Mesenchymal stem cell (in vitro differentiated cells and primary cell): Measurements from ENCODE around the gene PLXND1.

Source experiments
- DNase-seq: peaks from one replicate; pipeline ENCODE4 v3.0.0-alpha.2; 2013
- H2AFZ ChIP-seq: one replicate; pipeline ENCODE4 v1.6.1; 2013; ENCODE audit warnings: low read depth, mild to moderate bottlenecking, control low read depth, inconsistent platforms, low read length, moderate library complexity
- H2AK5ac ChIP-seq: 2 replicates; pipeline ENCODE4 v1.6.1; 2013; ENCODE audit warnings: low read length, moderate library complexity, mild to moderate bottlenecking, inconsistent platforms; ENCODE audit not compliant: severe bottlenecking
- H2BK120ac ChIP-seq: one replicate; pipeline ENCODE4 v1.6.1; 2013; ENCODE audit warnings: low read depth, mild to moderate bottlenecking, inconsistent platforms, low read length, moderate library complexity
- H2BK12ac ChIP-seq, 2 experiments: one replicate each; pipeline ENCODE4 v1.6.1; 2013; ENCODE audit warnings: inconsistent platforms in 2 of 2, low read length in 2 of 2, mild to moderate bottlenecking in 2 of 2, moderate library complexity in 2 of 2, control low read depth in 1 of 2
- H2BK15ac ChIP-seq: one replicate; pipeline ENCODE4 v1.6.1; 2013; ENCODE audit warnings: mild to moderate bottlenecking, low read depth, inconsistent platforms; ENCODE audit not compliant: poor library complexity, severe bottlenecking
- H2BK5ac ChIP-seq: 2 replicates; pipeline ENCODE4 v1.6.1; 2013; ENCODE audit warnings: low read depth, mild to moderate bottlenecking, low read length, control low read depth, inconsistent platforms; ENCODE audit not compliant: poor library complexity, severe bottlenecking
- H3K14ac ChIP-seq, 2 experiments: one replicate each; pipeline ENCODE4 v1.6.1; 2013; ENCODE audit warnings: inconsistent platforms in 2 of 2, low read length in 2 of 2, control low read depth in 1 of 2, mild to moderate bottlenecking in 1 of 2, moderate library complexity in 1 of 2
- H3K18ac ChIP-seq, 2 experiments: one replicate each; pipeline ENCODE4 v1.6.1; 2013; ENCODE audit warnings: inconsistent platforms in 2 of 2, low read length in 2 of 2, control low read depth in 1 of 2, low read depth in 1 of 2, mild to moderate bottlenecking in 1 of 2
- H3K23ac ChIP-seq, 2 experiments: one replicate each; pipeline ENCODE4 v1.6.1; 2013; ENCODE audit warnings: inconsistent platforms in 2 of 2, low read length in 2 of 2, mild to moderate bottlenecking in 2 of 2, moderate library complexity in 2 of 2, control low read depth in 1 of 2
- H3K27ac ChIP-seq: 2 replicates; pipeline ENCODE4 v1.5.1; 2013; ENCODE audit warnings: mild to moderate bottlenecking, moderate library complexity, low read length, control low read depth, inconsistent platforms; ENCODE audit not compliant: poor library complexity, severe bottlenecking
- H3K27me3 ChIP-seq, 2 experiments: 2 replicates each; pipeline versions ENCODE4 v1.6.1 to v1.7.0; 2013; ENCODE audit warnings: low read length in 2 of 2, mild to moderate bottlenecking in 2 of 2, moderate library complexity in 2 of 2, control low read depth in 1 of 2, inconsistent platforms in 1 of 2; ENCODE audit not compliant: control insufficient read depth in 1 of 2, insufficient read depth in 1 of 2
- H3K36me3 ChIP-seq, 2 experiments: 2 replicates each; pipeline versions ENCODE4 v1.6.1 to v1.7.0; 2013; ENCODE audit warnings: low read length in 2 of 2, control low read depth in 1 of 2, inconsistent platforms in 1 of 2, low read depth in 1 of 2, mild to moderate bottlenecking in 1 of 2; ENCODE audit not compliant: insufficient read depth in 2 of 2, control insufficient read depth in 1 of 2
- H3K4ac ChIP-seq, 2 experiments: one replicate each; pipeline ENCODE4 v1.6.1; 2013; ENCODE audit warnings: inconsistent platforms in 2 of 2, low read length in 2 of 2, mild to moderate bottlenecking in 2 of 2, moderate library complexity in 2 of 2, control low read depth in 1 of 2, low read depth in 1 of 2
- H3K4me1 ChIP-seq: 2 replicates; pipeline ENCODE4 v1.6.1; 2013; ENCODE audit warnings: low read depth, low read length, control low read depth; ENCODE audit not compliant: control insufficient read depth, insufficient read depth
- H3K4me2 ChIP-seq: 2 replicates; pipeline ENCODE4 v1.6.1; 2013; ENCODE audit warnings: low read length, mild to moderate bottlenecking, inconsistent platforms; ENCODE audit not compliant: poor library complexity, severe bottlenecking
- H3K4me3 ChIP-seq, 2 experiments: 2 replicates each; pipeline versions ENCODE4 v1.5.1 to v1.7.0; 2013; ENCODE audit warnings: low read length in 2 of 2, mild to moderate bottlenecking in 2 of 2, control low read depth in 1 of 2, low read depth in 1 of 2; ENCODE audit not compliant: insufficient read depth in 1 of 2
- H3K79me1 ChIP-seq: replicated peaks from 2 replicates; pipeline ENCODE4 v1.6.1; 2013; ENCODE audit warnings: mild to moderate bottlenecking, control low read depth, low read length, inconsistent platforms; ENCODE audit not compliant: poor library complexity, severe bottlenecking
- H3K9ac ChIP-seq: 2 replicates; pipeline ENCODE4 v1.7.0; 2013; ENCODE audit warnings: mild to moderate bottlenecking, low read length, moderate library complexity
- H3K9me3 ChIP-seq: 2 replicates; pipeline ENCODE4 v1.7.0; 2013; ENCODE audit warnings: mild to moderate bottlenecking, low read length; ENCODE audit not compliant: control insufficient read depth
- H4K8ac ChIP-seq: one replicate; pipeline ENCODE4 v1.6.1; 2013; ENCODE audit warnings: inconsistent platforms, mild to moderate bottlenecking, low read length, moderate library complexity
- H4K91ac ChIP-seq: one replicate; pipeline ENCODE4 v1.6.1; 2013; ENCODE audit warnings: mild to moderate bottlenecking, low read length, inconsistent platforms
- WGBS: methylation state at CpG from one replicate; pipeline ENCODE4 v1.1.7; 2013; ENCODE audit warnings: mixed read lengths; 5-methylcytosine and 5-hydroxymethylcytosine counted together

The PLXND1 gene

DNA sequence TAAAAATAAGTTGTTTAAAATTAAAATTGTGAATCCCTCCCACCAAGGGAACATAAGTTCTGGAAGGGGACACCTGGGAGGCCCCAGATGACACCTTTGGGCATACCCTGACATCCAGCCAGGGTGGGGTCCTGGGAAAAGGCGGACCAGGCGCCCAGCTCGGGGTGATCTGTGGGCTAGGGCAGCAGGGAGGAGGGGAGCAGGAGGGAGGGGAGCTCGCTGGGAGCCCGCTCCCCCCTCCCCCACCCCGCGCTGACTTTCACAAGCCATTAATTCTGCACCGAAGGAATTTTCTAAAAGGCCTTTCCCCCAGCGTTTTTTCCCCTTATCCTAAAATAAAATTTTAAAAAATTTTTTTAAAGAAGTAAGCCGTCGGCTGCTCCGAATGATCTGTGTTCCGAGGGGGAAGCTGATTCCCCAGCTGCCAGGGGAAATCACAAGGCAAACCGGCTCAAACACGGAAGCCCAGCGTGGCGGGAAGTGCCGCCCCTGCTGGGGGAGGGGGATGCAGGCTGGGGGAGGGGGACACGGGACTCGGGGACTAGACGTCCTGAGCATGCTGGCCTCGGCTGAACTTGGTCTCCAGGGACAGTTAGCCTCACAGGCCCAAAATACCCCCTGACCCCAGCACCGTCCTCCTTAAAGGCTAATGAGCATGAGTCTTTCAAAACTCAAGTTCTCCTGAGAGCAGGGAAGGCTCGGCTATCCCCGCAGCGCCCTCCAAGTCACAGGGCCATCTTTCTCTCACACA, 13.9 kb downstream of the PLXND1 start:
- Histone ChIP-seq H3K9ac (peak overlapping the region; percentile 73), H3K27me3 (no peaks in the 10 kb centered on the region), H3K23ac (no peak overlapping the region), H2BK5ac (peak overlapping the region; percentile 87), H2AFZ (no peak overlapping the region), H3K79me1 (peaks cover 18% of the 10 kb centered on the region), H3K14ac (peak overlapping the region in 1 of 2 experiments; percentile 98), H3K4ac (peak overlapping the region; percentile 99 to 100), H2AK5ac (peak overlapping the region; percentile 93), H2BK12ac (peak overlapping the region; percentile 89 to 99), H4K91ac (peak overlapping the region; percentile 98), H3K4me2 (no peak overlapping the region), H2BK120ac (peak overlapping the region; percentile 98), H3K9me3 (no peaks in the 10 kb centered on the region), H3K4me3 (no peak overlapping the region), H3K27ac (peak overlapping the region; percentile 98), H3K36me3 (peaks cover 7 to 30% of the 10 kb centered on the region in 2 experiments), H3K18ac (peak overlapping the region; percentile 97 to 100), H3K4me1 (peaks cover 67% of the 10 kb centered on the region), H4K8ac (peak overlapping the region; percentile 93), H2BK15ac (peak overlapping the region; percentile 100)
- WGBS, result 9% methylated on average over 16 of the region's 26 CpGs
- DNase-seq, result peak; percentile 77

GRCh38 chr3:129591932-129592331, 14.5 kb downstream of the PLXND1 start:
- H2BK120ac ChIP-seq, result peak overlapping the region; percentile 98
- peak overlapping the region; percentile 49 to 77 for H2BK12ac ChIP-seq
- peaks cover 7 to 36% of the 10 kb centered on the region in 2 experiments for H3K36me3 ChIP-seq
- peak overlapping the region; percentile 17 for H2BK15ac ChIP-seq
- H3K79me1 ChIP-seq, result peaks cover 24% of the 10 kb centered on the region
- H3K27me3 ChIP-seq, result no peaks in the 10 kb centered on the region
- H2AFZ ChIP-seq, result no peak overlapping the region
- H4K91ac ChIP-seq, result peak overlapping the region; percentile 93
- peak overlapping the region; percentile 98 for H3K27ac ChIP-seq
- H3K23ac ChIP-seq, result no peak overlapping the region
- WGBS, result 55% methylated on average over 4 of the region's 8 CpGs
- H2BK5ac ChIP-seq, result peak overlapping the region; percentile 21
- H3K9me3 ChIP-seq, result no peaks in the 10 kb centered on the region
- H3K4me1 ChIP-seq, result peaks cover 61% of the 10 kb centered on the region
- H3K4me3 ChIP-seq, result no peak overlapping the region
- peak overlapping the region; percentile 68 to 92 for H3K4ac ChIP-seq
- H3K9ac ChIP-seq, result peak overlapping the region; percentile 73
- peak overlapping the region; percentile 28 for H2AK5ac ChIP-seq
- DNase-seq, result no peak
- H3K18ac ChIP-seq, result peak overlapping the region; percentile 70 to 92
- H3K14ac ChIP-seq, result peak overlapping the region in 1 of 2 experiments; percentile 98
- H3K4me2 ChIP-seq, result no peak overlapping the region
- H4K8ac ChIP-seq, result peak overlapping the region; percentile 24

DNA sequence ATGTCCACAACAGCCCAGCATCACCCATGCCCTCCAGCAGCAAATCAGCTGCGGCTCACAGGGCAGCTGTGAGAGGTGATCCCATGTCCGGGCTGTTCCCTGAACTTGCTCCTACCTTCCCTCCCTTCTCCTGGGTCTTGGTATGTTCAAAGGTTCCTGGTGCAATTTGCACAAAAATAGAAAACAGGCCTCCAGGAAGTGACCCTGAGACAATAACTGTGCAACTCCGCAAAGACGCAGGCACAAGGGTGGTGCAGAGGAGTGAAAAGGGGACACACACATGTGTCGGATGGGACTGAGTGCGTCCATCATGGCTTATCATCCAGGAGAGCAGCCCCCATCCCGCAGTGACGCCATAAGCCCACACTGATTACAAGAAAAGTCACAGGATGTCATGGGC, 16.3 kb downstream of the PLXND1 start:
- no peak overlapping the region for H3K27ac ChIP-seq
- H3K4me1 ChIP-seq, result peaks cover 46% of the 10 kb centered on the region
- H3K9me3 ChIP-seq, result no peaks in the 10 kb centered on the region
- peaks cover 37% of the 10 kb centered on the region for H3K79me1 ChIP-seq
- H2AFZ ChIP-seq, result no peak overlapping the region
- no peak overlapping the region for H4K91ac ChIP-seq
- peaks cover 20 to 50% of the 10 kb centered on the region in 2 experiments for H3K36me3 ChIP-seq
- no peak overlapping the region for H2BK5ac ChIP-seq
- H3K4ac ChIP-seq, result peak overlapping the region; percentile 49 to 63
- no peak overlapping the region for H2BK120ac ChIP-seq
- H3K27me3 ChIP-seq, result no peaks in the 10 kb centered on the region
- DNase-seq, result no peak
- H3K9ac ChIP-seq, result no peak overlapping the region
- H4K8ac ChIP-seq, result peak overlapping the region; percentile 45
- H3K4me3 ChIP-seq, result no peak overlapping the region
- peak overlapping the region; percentile 45 to 92 for H3K18ac ChIP-seq
- no peak overlapping the region for H3K23ac ChIP-seq
- H3K14ac ChIP-seq, result peak overlapping the region in 1 of 2 experiments; percentile 74
- WGBS, result 68% methylated on average over 8 of the region's 8 CpGs
- no peak overlapping the region for H2BK15ac ChIP-seq
- H2BK12ac ChIP-seq, result peak overlapping the region in 1 of 2 experiments; percentile 89
- H2AK5ac ChIP-seq, result peak overlapping the region; percentile 42
- H3K4me2 ChIP-seq, result no peak overlapping the region

DNA sequence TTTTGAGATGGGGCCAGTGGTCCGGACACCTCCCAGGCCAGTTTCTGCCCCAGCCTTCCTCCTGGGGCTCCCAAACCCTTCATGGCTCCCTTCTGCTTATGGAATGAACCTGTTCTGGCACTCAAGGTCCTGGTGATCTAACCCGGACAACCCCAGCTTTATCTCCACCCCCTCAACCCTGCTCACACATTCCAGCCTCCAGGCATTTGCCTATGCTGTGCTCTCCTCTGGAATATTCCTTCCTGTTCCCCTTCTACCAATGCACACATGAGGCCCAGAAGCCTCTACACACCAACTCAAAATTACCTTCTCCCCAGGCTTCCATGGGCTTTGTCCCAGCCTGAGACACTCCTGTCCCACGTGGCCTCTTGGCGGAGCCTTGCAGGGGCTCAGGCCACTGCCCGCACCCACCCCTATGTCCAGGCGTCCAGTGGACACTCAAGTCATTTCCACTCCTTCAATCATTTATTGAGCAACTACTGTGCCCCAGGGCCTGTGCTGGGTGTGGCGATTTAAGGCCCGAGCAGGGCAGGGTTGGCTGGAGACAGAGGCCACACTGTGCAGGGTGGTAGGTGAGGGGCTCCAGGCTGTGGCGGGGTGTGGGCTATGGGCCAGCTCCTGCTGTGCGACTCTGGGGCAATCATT, 18.8 kb downstream of the PLXND1 start:
- Histone ChIP-seq H3K4ac (peak overlapping the region in 1 of 2 experiments; percentile 5), H3K4me2 (no peak overlapping the region), H2BK5ac (no peak overlapping the region), H3K23ac (peak overlapping the region in 1 of 2 experiments; percentile 28), H3K9me3 (no peaks in the 10 kb centered on the region), H2BK12ac (peak overlapping the region in 1 of 2 experiments; percentile 40), H3K14ac (no peak overlapping the region), H4K91ac (no peak overlapping the region), H3K4me3 (peak overlapping the region in 1 of 2 experiments; percentile 3), H4K8ac (no peak overlapping the region), H3K27ac (no peak overlapping the region), H3K18ac (peak overlapping the region; percentile 35 to 58), H2BK15ac (peak overlapping the region; percentile 23), H2BK120ac (no peak overlapping the region), H2AFZ (no peak overlapping the region), H3K9ac (peak overlapping the region; percentile 56), H3K4me1 (peaks cover 27% of the 10 kb centered on the region), H3K79me1 (peaks cover 46% of the 10 kb centered on the region), H3K27me3 (no peaks in the 10 kb centered on the region), H3K36me3 (peaks cover 45 to 74% of the 10 kb centered on the region in 2 experiments), H2AK5ac (peak overlapping the region; percentile 24)
- WGBS, result 93% methylated on average over 9 of the region's 10 CpGs
- no peak for DNase-seq
